GM12873 (cell line): ENCODE results near the gene MRPL14.

Experiments
- CTCF ChIP-seq: IDR thresholded peaks from 2 replicates; pipeline ENCODE4 v1.5.1; 2012; ENCODE audit warnings: low read depth, mild to moderate bottlenecking, moderate library complexity, low read length, control low read depth; ENCODE audit not compliant: insufficient read depth; ENCODE audit errors: missing control alignments

The MRPL14 gene

GRCh38 chr6:44063561-44064059 is 63.6 kb downstream of the MRPL14 start:
- no peak for TF ChIP-seq CTCF
